NCI-H2171 (cell line): ENCODE data around the gene CACNG7.
"Not testable (repeated sequence)": the region's sequence is repeated elsewhere in the genome, so short reads cannot be mapped to it uniquely, and the experiment has no call there.

Experiments
- DNase-seq: peaks from one replicate; lab custom pipeline; 2025; lab: John Stamatoyannopoulos, UW

CACNG7 gene, protein sequence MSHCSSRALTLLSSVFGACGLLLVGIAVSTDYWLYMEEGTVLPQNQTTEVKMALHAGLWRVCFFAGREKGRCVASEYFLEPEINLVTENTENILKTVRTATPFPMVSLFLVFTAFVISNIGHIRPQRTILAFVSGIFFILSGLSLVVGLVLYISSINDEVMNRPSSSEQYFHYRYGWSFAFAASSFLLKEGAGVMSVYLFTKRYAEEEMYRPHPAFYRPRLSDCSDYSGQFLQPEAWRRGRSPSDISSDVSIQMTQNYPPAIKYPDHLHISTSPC

DNA sequence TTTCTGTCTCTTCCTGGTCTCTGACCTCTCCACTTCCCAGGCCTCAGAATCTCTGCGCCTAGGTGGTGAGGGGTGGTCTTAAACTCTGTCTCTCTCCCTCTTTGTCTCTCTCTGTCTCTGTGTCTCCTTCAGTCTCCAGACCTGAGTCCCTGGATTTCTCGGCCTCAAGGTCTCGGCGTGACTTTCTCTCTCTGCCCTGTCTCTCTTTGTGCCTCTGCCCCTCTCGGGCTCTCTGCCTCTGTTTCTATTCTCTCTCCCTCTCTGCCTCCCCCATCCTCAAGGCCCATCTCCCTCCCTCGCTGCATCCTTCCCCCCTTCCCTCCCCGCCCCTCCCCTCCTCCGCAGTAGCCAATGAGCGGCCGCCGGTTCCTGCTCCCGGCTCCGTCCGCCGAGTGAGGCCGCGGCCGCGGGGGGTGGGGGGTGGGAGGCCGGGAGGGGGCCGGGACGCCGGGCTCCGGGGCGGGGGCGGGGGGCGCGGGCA lies at the start of gene CACNG7:
TSS of gene CACNG7 (plus strand) at position 344 of the 481 bp plus-strand sequence. CDS start 3,554 bp downstream, outside the sequence.
- DNase-seq, result no peak

DNA sequence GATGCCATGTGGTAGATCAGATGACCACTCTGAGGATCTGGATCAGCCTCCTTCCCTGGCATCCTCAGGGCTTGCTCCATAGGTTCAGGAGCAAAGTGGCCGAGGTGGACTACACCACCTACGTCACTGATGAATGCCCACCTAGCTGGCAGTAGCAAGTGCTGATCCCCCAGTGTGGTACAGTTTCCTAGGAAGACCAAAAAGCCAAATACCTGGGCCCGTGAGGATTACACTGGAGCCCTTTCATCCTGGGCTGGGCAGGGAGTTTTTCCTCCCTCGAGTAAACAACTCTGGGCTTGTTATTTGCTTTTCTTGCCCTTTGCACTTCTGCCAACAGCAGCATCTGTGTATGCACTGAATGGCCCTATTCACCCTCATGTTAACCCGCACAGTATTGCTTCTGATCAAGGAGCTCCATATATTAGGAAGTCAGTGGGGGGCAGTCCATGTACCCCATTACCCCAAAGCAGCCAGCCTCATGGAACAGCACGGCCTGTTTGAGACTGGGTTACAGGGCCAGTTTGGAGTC lies 44.7 kb upstream of the CACNG7 start:
- DNase-seq, result no peak

- no peak for DNase-seq
These were observed 43.6 kb upstream of the CACNG7 start for GRCh38 chr19:53865523-53865917.

DNA sequence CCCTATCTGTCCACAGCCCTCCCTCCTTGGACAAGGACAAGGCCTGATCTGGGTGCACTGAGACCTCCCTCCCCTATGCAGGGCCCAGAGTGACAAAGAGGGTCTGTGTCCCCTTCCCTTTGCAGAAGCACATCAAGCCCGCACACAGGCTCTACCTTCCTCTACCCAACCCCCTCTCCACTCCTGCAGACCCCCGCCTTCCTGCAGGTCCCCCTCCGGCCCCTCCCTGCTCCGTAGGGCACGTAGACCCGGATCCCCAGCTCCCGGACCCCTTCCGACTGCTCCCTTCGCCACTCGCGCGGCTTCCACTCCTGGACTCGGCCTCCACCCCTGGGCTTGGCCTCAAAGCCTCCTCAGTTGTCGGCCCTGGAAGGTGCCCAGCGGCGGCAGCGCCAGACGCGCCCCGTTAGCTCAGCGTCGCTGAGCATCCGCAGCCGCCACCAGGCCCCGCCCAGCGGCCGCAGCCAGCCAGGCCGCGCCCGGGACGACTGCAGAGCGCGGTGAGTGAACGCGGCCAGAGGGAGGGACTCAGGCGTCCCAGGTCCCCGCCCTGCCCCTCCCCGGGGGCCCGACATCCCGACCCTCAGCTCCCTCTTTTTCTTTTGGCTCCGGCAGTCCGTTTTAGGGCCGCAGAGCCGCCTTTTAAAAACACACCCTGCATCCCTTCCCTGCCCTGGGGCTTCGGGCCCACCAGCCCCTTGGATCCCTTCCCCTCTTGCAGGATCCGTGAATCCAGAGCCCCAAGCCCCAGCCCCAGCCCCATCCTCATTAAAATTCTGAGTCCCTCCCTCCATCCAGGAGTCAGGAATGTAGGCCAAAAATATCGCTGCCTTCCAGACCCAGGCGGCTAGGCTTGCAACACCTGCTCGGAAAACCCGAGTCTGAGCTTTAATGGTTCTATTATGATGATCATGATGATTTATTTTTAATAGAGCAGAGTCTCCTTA lies 42.9 kb upstream of the CACNG7 start:
- DNase-seq, result no peak

DNA sequence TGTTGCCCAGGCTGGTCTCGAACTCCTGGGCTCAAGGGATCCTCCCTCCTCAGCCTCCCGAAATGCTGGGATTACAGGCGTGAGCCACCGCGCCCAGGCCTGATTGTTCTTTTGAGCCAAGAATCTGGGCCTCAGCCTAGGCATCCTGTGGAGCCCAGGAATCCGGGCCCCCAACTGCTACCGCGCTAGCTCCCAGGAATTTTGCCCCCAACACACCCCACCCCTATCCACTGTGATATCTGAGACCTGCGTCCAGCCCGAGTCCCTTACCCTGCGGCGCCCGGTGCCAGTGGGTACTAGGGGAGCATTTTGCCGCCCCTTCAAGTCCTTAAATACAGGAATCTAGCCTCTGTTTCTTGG lies 42.2 kb upstream of the CACNG7 start:
- no peak for DNase-seq

GRCh38 chr19:53867225-53868090 lies 41.6 kb upstream of the CACNG7 start, which contains the start of gene MYADM:
Gene MYADM, plus strand, starts transcription at chr19:53867883. Its CDS starts 5,647 bp downstream, at chr19:53873530.
- DNase-seq, result peak; percentile 57

DNA sequence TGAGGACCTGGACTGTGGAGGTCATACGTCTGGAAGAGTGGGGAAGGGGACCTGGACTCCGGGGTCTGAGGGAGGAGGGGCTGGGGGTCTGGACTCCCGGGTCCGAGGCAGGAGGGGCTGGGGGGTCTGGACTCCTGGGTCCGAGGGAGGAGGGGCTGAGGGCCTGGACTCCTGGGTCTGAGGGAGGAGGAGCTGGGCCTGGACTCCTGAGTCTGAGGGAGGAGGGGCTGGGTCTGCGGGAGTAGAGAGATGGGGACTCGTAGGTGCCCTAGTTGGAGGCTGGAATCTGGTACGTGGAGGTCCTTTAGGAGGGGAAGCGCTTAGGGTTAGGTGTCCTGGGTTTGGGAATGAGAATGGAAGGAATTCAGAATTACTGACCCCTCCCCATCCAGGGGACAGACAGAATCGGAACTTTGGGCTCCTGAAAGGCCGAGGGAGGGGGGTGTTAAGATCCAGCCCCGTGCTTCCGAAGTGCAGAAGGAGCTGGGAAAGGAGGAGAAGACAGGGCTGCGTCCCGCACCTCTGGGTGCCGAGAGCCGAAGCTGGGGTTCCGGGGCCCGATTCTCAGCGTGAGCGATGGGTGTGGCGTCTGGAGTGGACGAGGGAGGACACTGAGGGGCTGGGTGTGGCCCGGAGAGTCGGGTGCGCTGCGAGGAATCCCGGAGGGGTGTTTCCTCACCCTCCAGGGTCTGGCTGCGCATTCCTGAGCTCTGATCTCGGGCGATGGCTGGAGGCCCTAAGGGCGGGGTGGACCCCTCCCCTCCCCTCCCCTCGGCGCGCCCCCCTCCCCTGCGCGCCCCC lies 40.8 kb upstream of the CACNG7 start:
- no peak for DNase-seq

GRCh38 chr19:53868892-53869804 lies 39.9 kb upstream of the CACNG7 start:
- DNase-seq, result no peak

DNA sequence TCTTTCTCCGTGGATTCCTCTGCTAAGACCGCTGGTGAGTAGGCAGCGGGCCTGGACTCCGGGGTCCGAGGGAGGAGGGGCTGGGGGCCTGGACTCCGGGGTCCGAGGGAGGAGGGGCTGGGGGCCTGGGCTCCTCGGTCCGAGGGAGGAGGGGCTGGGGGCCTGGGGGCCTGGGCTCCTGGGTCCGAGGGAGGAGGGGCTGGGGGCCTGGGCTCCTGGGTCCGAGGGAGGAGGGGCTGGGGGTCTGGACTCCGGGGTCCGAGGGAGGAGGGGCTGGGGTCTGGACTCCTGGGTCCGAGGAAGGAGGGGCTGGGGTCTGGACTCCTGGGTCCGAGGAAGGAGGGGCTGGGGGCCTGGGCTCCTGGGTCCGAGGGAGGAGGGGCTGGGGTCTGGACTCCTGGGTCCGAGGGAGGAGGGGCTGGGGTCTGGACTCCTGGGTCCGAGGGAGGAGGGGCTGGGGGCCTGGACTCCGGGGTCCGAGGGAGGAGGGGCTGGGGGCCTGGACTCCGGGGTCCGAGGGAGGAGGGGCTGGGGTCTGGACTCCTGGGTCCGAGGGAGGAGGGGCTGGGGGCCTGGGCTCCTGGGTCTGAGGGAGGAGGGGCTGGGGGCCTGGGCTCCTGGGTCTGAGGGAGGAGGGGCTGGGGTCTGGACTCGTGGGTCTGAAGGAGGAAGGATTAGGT lies 39.1 kb upstream of the CACNG7 start:
- DNase-seq, result not testable (repeated sequence)

DNA sequence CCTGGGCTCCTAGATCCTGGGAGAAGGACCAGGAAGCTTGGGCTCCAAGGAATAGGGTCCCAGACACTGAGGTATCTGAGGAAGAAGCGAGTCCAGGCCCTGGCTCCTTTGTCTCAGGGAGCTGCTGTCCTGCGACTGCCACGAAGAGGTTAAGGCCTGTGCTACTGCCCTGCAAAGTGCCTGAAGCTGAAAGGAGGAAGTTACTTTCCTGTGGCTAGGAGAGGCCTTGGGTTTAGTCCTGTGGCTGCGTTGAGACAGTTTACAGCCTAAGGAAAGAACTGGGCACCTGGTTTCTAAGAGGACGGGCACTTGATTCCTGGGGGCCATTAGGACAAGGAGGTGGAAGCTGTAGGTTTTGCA lies 38.6 kb upstream of the CACNG7 start:
- no peak for DNase-seq

DNA sequence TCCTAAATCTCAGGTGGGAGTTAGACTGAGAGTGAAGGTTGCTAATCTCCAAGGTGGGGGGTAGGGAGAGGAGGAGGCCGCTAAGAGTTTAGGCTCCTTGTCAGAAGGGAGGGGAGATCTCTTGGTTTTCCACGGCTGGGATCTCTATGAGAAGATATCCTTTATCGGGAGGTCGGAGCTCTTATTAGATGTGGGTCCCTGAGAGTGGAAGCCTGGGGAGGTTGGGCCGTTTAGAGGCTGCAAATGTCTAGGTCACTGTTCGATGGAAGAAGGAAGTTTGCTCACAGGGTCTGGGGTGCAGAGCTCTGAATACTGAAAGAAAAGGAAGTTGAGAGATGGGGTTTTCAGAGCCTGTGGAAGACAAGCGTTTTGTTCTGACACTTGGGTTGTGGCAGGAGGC lies 37.6 kb upstream of the CACNG7 start:
- DNase-seq, result no peak

- DNase-seq, result no peak
These were observed 36.3 kb upstream of the CACNG7 start for GRCh38 chr19:53872762-53873161.

DNA sequence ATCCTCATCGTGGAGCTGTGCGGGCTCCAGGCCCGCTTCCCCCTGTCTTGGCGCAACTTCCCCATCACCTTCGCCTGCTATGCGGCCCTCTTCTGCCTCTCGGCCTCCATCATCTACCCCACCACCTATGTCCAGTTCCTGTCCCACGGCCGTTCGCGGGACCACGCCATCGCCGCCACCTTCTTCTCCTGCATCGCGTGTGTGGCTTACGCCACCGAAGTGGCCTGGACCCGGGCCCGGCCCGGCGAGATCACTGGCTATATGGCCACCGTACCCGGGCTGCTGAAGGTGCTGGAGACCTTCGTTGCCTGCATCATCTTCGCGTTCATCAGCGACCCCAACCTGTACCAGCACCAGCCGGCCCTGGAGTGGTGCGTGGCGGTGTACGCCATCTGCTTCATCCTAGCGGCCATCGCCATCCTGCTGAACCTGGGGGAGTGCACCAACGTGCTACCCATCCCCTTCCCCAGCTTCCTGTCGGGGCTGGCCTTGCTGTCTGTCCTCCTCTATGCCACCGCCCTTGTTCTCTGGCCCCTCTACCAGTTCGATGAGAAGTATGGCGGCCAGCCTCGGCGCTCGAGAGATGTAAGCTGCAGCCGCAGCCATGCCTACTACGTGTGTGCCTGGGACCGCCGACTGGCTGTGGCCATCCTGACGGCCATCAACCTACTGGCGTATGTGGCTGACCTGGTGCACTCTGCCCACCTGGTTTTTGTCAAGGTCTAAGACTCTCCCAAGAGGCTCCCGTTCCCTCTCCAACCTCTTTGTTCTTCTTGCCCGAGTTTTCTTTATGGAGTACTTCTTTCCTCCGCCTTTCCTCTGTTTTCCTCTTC lies 35.1 kb upstream of the CACNG7 start:
- no peak for DNase-seq

GRCh38 chr19:53874606-53874990 lies 34.5 kb upstream of the CACNG7 start:
- DNase-seq, result no peak

GRCh38 chr19:53875602-53876325 lies 33.3 kb upstream of the CACNG7 start:
- DNase-seq, result no peak

DNA sequence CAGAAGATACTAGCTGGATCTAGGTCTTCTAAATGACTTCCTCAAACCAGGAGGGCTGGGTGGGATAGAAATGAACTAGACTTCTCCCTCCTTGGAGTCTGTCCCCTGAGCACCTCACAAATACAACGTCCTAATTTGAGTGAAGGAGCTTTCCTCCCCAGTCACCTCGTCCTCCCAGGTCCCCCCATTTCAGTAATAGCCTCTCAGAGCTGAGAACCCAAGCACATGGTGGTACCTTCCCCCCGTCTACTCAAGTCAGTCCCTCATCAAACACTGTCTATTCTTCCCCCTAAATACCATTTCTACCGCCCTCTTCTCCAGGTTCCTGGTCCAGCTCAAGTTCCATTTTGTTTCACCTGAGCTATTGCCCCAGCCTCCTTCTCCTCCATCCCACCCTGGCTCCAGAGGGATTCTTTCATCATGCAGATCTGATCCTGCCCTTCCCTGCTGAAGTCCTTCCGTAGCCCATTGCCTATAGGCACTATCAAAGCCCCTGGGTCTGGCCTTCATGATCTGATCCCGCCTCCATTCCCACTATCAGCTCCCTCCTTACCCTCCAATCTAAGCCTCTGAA lies 32.3 kb upstream of the CACNG7 start:
- DNase-seq, result no peak

GRCh38 chr19:53877361-53877766 lies 31.7 kb upstream of the CACNG7 start:
- DNase-seq, result no peak
